HEK293 (cell line): ENCODE measurements around the gene MCF2L.
"Not testable (repeated sequence)": the region's sequence is repeated elsewhere in the genome, so short reads cannot be mapped to it uniquely, and the experiment has no call there.

ENCODE experiments used
- CTCF ChIA-PET: fragments of 350-600 bp; formaldehyde crosslinking; extraction: SDS; loops from one replicate; lab custom pipeline; 2021; ENCODE audit warnings: antibody characterized with exemption; lab: Yijun Ruan, JAX
- POLR2A ChIA-PET: fragments of 300-600 bp; formaldehyde crosslinking; extraction: SDS; loops from one replicate; lab custom pipeline; 2020; ENCODE audit warnings: antibody characterized with exemption, inconsistent platforms; lab: Yijun Ruan, JAX
- H3K27ac ChIP-seq: fragments of 200-500 bp; sonication (Bioruptor generic); 2 replicates; pipeline ENCODE4 v1.5.1; 2014; ENCODE audit warnings: low read depth, low read length, control low read depth, inconsistent platforms; ENCODE audit errors: extremely low read depth
- H3K36me3 ChIP-seq, 2 experiments: fragments of 200-500 bp in 1 of 2; sonication (Bioruptor generic) in 1 of 2; 1 replicate in 1 of 2; 2 replicates in 1 of 2; pipeline ENCODE4 v1.5.1; 2014 to 2017; ENCODE audit warnings: inconsistent platforms in 2 of 2, low read length in 2 of 2; ENCODE audit not compliant: control insufficient read depth in 2 of 2, insufficient read depth in 1 of 2
- H3K4me1 ChIP-seq: fragments of 200-500 bp; sonication (Bioruptor generic); 2 replicates; pipeline ENCODE4 v1.5.1; 2014; ENCODE audit warnings: mild to moderate bottlenecking, low read length, inconsistent platforms; ENCODE audit not compliant: control insufficient read depth, insufficient read depth
- H3K4me3 ChIP-seq: 2 replicates; pipeline ENCODE4 v1.5.1; 2011; ENCODE audit warnings: low read depth, mild to moderate bottlenecking, control low read depth, low read length, moderate library complexity
- H3K9me3 ChIP-seq: fragments of 200-500 bp; sonication (Bioruptor generic); 2 replicates; pipeline ENCODE4 v1.5.1; 2014; ENCODE audit warnings: low read depth, low read length, inconsistent platforms; ENCODE audit not compliant: control insufficient read depth, insufficient read depth
- CTCF ChIP-seq: fragments of 450-650 bp; formaldehyde crosslinking; IDR thresholded peaks from 2 replicates; pipeline ENCODE4 v1.5.1; 2016; ENCODE audit warnings: missing biosample characterization, missing genetic modification characterization
- HOXA7 ChIP-seq: sonication (generic); formaldehyde crosslinking; IDR thresholded peaks from 2 replicates; pipeline ENCODE4 v1.8.1; 2022; ENCODE audit warnings: missing genetic modification reagents, borderline replicate concordance
- HOXD13 ChIP-seq: sonication (generic); formaldehyde crosslinking; IDR thresholded peaks from 2 replicates; pipeline ENCODE4 v1.8.0; 2022; ENCODE audit warnings: missing genetic modification reagents, borderline replicate concordance
- KLF7 ChIP-seq: fragments of 450-650 bp; formaldehyde crosslinking; IDR thresholded peaks from 2 replicates; pipeline ENCODE4 v1.5.1; 2016; ENCODE audit warnings: missing biosample characterization, missing genetic modification characterization, borderline replicate concordance
- SCRT1 ChIP-seq: fragments of 450-650 bp; formaldehyde crosslinking; IDR thresholded peaks from 2 replicates; pipeline ENCODE4 v1.5.1; 2016; ENCODE audit warnings: missing biosample characterization, missing genetic modification characterization, borderline replicate concordance
- SCRT2 ChIP-seq: fragments of 450-650 bp; formaldehyde crosslinking; IDR thresholded peaks from 2 replicates; pipeline ENCODE4 v1.5.1; 2016; ENCODE audit warnings: missing biosample characterization, missing genetic modification characterization
- ZFP37 ChIP-seq: fragments of 450-650 bp; formaldehyde crosslinking; IDR thresholded peaks from 2 replicates; pipeline ENCODE4 v1.5.1; 2016; ENCODE audit warnings: missing biosample characterization, missing genetic modification characterization
- ZNF16 ChIP-seq: fragments of 450-650 bp; formaldehyde crosslinking; IDR thresholded peaks from 2 replicates; pipeline ENCODE4 v1.5.1; 2016; ENCODE audit warnings: low read depth, missing biosample characterization, missing genetic modification characterization
- ZNF174 ChIP-seq: fragments of 450-650 bp; formaldehyde crosslinking; IDR thresholded peaks from 2 replicates; pipeline ENCODE4 v1.5.0; 2017; ENCODE audit warnings: missing biosample characterization, mild to moderate bottlenecking, missing genetic modification characterization
- ZNF211 ChIP-seq: fragments of 450-650 bp; formaldehyde crosslinking; IDR thresholded peaks from 2 replicates; pipeline ENCODE4 v1.5.1; 2016; ENCODE audit warnings: low read depth, missing biosample characterization, missing genetic modification characterization
- ZNF223 ChIP-seq: fragments of 450-650 bp; formaldehyde crosslinking; IDR thresholded peaks from 2 replicates; pipeline ENCODE4 v1.5.1; 2016; ENCODE audit warnings: missing biosample characterization, missing genetic modification characterization
- ZNF394 ChIP-seq: fragments of 450-650 bp; formaldehyde crosslinking; IDR thresholded peaks from 2 replicates; pipeline ENCODE4 v1.5.1; 2016; ENCODE audit warnings: missing biosample characterization, missing genetic modification characterization, mild to moderate bottlenecking, moderate library complexity, borderline replicate concordance
- ZNF48 ChIP-seq: fragments of 450-650 bp; formaldehyde crosslinking; IDR thresholded peaks from 2 replicates; pipeline ENCODE4 v1.5.1; 2016; ENCODE audit warnings: missing biosample characterization, missing genetic modification characterization
- ZNF521 ChIP-seq: fragments of 450-650 bp; formaldehyde crosslinking; IDR thresholded peaks from 2 replicates; pipeline ENCODE4 v1.5.1; 2017; ENCODE audit warnings: missing biosample characterization, mild to moderate bottlenecking, missing genetic modification characterization
- ZNF529 ChIP-seq: fragments of 450-650 bp; formaldehyde crosslinking; IDR thresholded peaks from 2 replicates; pipeline ENCODE4 v1.5.1; 2017; ENCODE audit warnings: missing genetic modification characterization, missing biosample characterization; ENCODE audit not compliant: insufficient replicate concordance
- ZNF621 ChIP-seq: fragments of 450-650 bp; formaldehyde crosslinking; IDR thresholded peaks from 2 replicates; pipeline ENCODE4 v1.5.1; 2017; ENCODE audit warnings: missing biosample characterization, missing genetic modification characterization
- ZNF660 ChIP-seq: fragments of 450-650 bp; IDR thresholded peaks from 2 replicates; pipeline ENCODE4 v1.5.1; 2018; ENCODE audit warnings: missing biosample characterization, mild to moderate bottlenecking, missing genetic modification characterization
- ZNF677 ChIP-seq: fragments of 450-650 bp; IDR thresholded peaks from 2 replicates; pipeline ENCODE4 v1.5.0; 2018; ENCODE audit warnings: missing biosample characterization, mild to moderate bottlenecking, missing genetic modification characterization, moderate library complexity
- ZNF776 ChIP-seq: fragments of 450-650 bp; formaldehyde crosslinking; IDR thresholded peaks from 2 replicates; pipeline ENCODE4 v1.5.0; 2017; ENCODE audit warnings: missing biosample characterization, missing genetic modification characterization, borderline replicate concordance
- ZSCAN4 ChIP-seq: fragments of 450-650 bp; formaldehyde crosslinking; IDR thresholded peaks from 2 replicates; pipeline ENCODE4 v1.5.1; 2017; ENCODE audit warnings: missing biosample characterization, missing genetic modification characterization

MCF2L gene

DNA sequence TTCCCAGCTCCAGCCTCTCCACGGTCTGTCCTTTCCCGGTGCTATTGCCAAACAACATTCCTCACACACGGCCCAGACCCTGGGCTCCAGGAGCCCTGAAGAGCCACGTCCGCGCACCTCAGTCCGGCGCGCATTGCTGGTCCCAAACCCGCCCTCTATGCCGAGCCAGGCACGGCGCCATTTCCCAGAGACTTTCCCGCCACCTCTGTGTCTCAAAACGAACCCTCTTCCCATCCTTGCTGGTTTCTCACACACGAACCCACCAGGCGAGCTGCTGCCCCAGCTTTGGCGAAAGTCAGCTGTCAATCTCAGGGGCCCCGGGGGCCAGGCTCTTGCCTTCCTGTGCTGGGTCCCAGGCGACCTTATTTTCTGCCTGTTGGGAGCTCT, 108.5 kb downstream of the MCF2L start:
- H3K36me3 ChIP-seq: peaks cover 0 to 2% of the 10 kb centered on the region in 2 experiments; a peak in 1 of 3 replicates
- ChIA-PET CTCF (no interaction called here), POLR2A (no interaction called here)
- H3K4me3 ChIP-seq: no peak overlapping the region
- H3K9me3 ChIP-seq: no peaks in the 10 kb centered on the region
- H3K4me1 ChIP-seq: no peaks in the 10 kb centered on the region
- no peak overlapping the region for H3K27ac ChIP-seq
- TF ChIP-seq ZFP37 (tag by site-specific recombination): no peak
- no peak for TF ChIP-seq ZNF16 (tag by site-specific recombination)
- TF ChIP-seq HOXD13 (CRISPR knock-in tag): no peak
- no peak for TF ChIP-seq ZSCAN4
- TF ChIP-seq ZNF174 (tag by site-specific recombination): no peak
- no peak for TF ChIP-seq KLF7
- TF ChIP-seq, all 188 proteins: peak for 0

DNA sequence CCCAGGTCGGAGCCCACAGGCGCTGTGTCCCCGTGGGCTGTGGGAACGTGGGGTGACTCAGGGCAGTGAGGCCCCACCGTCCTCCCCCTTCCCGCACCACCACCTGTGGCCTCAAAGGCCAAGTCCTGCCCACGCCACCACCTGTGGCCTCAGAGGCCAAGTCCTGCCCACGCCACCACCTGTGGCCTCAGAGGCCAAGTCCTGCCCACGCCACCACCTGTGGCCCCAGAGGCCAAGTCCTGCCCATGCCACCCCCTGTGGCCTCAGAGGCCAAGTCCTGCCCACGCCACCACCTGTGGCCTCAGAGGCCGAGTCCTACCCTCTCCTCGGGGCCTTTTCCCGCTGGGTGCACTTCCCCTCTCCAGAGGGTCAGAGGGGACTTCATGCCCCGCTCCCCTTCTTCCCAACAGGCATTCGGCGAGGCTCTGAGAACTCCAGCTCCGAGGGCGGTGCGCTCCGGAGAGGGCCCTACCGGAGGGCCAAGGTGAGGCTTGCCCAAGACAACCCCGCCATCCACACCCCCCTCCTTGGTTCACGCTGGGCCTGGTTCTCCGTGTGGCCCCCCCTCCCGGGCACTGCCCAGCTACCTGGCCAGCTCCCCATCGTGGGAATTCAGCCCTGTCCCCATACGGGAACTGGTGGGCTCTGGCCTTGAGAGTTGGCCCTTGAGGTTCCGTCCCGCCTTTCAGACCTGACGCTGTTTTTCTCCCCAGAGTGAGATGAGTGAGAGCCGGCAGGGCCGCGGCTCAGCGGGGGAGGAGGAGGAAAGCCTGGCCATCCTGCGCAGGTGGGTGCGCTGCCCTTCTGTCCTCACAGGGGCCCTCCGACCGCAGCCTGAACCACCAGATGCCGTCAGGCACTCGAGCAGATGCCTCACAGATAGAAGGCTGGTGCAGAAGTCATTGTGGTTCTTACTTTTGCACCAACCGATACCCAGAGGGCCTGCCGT, 109.2 kb downstream of the MCF2L start:
- CTCF ChIA-PET: no interaction called here
- POLR2A ChIA-PET: no interaction called here

GRCh38 chr13:113078902-113079780, 110.1 kb downstream of the MCF2L start:
- no peak overlapping the region for H3K27ac ChIP-seq
- ChIA-PET CTCF (interaction anchor here (0.6 kb wide), 1 partner anchor 45 kb away, joined by 4 read pairs; no protein-coding TSS in a partner anchor), POLR2A (no interaction called here)
- H3K4me1 ChIP-seq: no peaks in the 10 kb centered on the region; the same call in 1 of the 2 replicates
- H3K4me3 ChIP-seq: no peak overlapping the region
- H3K36me3 ChIP-seq: peaks cover 0 to 2% of the 10 kb centered on the region in 2 experiments; a peak in 1 of 3 replicates
- H3K9me3 ChIP-seq: no peaks in the 10 kb centered on the region
- no peak for TF ChIP-seq ZNF776 (tag by site-specific recombination)
- TF ChIP-seq ZNF223: no peak
- no peak for TF ChIP-seq ZNF394
- no peak for TF ChIP-seq ZNF48 (tag by site-specific recombination)
- TF ChIP-seq HOXA7: no peak
- TF ChIP-seq ZNF677 (tag by site-specific recombination): no peak

More for the DNA sequence above, 109.2 kb downstream of the MCF2L start:
- Histone ChIP-seq H3K4me3 (no peak overlapping the region), H3K36me3 (peaks cover 0 to 2% of the 10 kb centered on the region in 2 experiments; a peak in 1 of 3 replicates), H3K4me1 (no peaks in the 10 kb centered on the region), H3K9me3 (no peaks in the 10 kb centered on the region), H3K27ac (no peak overlapping the region)
- TF ChIP-seq ZNF660 (tag by site-specific recombination) (no peak), ZNF621 (tag by site-specific recombination) (no peak), ZNF211 (tag by site-specific recombination) (no peak), ZNF529 (tag by site-specific recombination) (no peak), SCRT1 (peak; percentile 84), CTCF (tag by site-specific recombination) (no peak), ZNF521 (tag by site-specific recombination) (no peak), SCRT2 (tag by site-specific recombination) (peak; percentile 72)

GRCh38 chr13:113079781-113080080, 110.7 kb downstream of the MCF2L start:
- CTCF ChIA-PET, H3K36me3 ChIP-seq, H3K9me3 ChIP-seq, POLR2A ChIA-PET, H3K4me3 ChIP-seq, H3K27ac ChIP-seq, H3K4me1 ChIP-seq: not testable (repeated sequence)
